DMS79 treated with DMSO at 0.1 percent for 48 hours (cell line): ENCODE data around the gene ZNF341.

Experiments used
- DNase-seq: peaks from one replicate; lab custom pipeline; 2025; lab: John Stamatoyannopoulos, UW

Gene ZNF341

DNA sequence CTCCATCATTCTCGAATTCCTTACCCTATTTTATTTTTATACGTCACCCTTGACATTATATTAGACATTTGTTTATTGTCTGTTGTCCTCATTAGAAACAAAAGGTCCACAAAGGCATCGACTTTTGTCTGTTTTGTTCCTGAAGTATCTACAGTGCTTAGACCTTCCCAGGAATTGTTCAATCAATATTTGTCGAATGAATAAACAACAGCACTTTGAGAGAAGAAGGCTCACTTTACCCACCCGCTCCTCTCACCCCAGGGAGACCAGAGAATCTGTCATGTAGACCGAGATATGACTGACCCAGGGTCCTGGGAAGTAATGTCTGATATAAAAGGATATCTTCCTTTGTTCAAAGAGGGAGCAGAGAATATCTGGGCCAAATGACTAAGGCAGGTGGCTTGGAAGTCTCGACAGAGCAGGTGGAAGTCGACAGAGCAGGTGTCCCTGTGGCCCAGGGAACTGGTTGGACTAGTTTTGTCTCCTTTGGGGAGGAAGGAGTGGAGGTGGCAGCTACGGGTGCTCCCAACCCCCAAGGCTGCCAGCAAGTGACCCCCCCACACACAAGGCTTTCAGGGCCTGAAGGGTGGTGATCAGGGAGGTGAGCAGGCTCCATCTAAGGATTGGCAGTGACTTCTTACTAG lies 64.6 kb downstream of the ZNF341 start:
- DNase-seq, result peak; percentile 84

GRCh38 chr20:33796907-33797544 lies 65.2 kb downstream of the ZNF341 start:
- DNase-seq, result no peak

- DNase-seq, result no peak
Observed at GRCh38 chr20:33798444-33798843, 66.6 kb downstream of the ZNF341 start.

DNA sequence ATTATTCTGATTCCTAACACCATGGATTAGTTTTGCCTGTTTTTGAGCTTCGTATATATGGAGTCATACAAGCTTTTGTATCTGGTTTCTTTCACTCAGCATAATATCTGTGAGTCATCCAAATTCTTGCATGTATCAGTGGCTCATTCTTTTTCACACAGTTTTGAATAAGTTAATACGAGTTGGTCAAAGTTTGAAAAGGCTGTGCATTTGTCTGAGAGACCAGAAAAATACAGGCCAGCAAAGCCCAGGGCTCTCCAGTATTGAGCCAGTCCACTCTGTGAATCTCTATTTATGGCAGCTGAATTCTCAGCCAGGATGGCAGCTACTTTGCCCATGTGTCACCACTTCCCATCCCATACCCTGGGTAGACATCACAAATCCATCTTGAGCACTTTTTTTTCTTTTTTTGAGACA lies 72.1 kb downstream of the ZNF341 start:
- DNase-seq, result no peak

DNA sequence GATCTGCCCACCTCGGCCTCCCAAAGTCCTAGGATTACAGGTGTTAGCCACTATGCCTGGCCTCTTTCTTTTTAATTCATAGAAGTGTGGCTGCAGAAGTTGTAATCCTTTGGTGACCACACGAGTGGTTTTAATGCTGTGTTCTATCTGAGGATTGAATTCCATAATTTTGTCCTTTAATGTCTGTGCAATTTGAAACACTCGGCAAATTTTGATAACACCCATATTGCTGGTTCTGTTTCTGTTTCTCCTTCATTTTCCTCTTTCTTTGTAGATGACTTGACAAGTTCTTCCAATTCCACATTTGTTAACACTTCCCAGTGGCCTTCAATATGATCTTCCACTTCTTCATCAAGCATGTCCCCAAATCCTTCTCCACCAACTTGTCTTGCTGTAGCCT lies 76.6 kb downstream of the ZNF341 start:
- no peak for DNase-seq

DNA sequence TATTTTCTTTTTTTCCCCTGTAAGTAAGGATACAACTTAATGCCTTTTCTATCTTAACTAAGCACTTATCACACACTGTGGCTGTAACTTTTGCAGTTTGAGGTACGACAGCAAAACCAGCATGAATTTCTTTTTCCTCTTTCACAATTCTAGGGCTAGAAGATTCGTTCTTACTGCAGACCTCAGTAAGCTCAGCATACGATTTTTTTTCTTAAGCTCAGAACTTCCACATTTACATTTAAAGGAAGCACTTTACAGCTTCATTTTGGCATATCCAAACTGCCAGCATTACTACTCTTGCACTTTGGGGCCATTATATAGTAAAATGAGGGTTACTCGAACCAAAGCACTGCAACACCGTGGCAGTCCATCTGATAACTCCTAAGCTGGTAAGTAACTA lies 78.5 kb downstream of the ZNF341 start:
- DNase-seq, result no peak

- peak; percentile 88 for DNase-seq
Observed at GRCh38 chr20:33810885-33811775, 79.3 kb downstream of the ZNF341 start, which contains the start of gene CHMP4B. TSS of gene CHMP4B (plus strand) at chr20:33811348. CDS start at chr20:33811469, 121 bp downstream.

DNA sequence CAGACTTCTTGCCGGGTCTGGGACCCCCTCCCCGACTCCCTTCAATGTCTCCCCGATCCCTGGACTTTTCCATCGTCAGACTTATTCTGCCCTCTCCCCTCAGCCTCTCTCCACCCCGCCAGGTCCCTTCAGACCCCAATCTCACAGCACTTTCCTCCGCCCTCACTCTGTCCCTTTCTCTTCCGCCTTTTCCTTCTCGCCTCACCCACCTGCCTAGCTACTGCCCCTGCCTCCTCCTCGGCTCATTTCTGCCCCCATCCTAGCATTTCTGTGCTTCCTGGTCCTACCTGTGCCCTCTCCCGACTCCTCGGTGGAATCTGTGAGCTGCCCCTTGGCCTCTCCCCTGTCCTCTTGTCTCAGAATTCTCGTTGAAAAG lies 80.0 kb downstream of the ZNF341 start:
- no peak for DNase-seq

DNA sequence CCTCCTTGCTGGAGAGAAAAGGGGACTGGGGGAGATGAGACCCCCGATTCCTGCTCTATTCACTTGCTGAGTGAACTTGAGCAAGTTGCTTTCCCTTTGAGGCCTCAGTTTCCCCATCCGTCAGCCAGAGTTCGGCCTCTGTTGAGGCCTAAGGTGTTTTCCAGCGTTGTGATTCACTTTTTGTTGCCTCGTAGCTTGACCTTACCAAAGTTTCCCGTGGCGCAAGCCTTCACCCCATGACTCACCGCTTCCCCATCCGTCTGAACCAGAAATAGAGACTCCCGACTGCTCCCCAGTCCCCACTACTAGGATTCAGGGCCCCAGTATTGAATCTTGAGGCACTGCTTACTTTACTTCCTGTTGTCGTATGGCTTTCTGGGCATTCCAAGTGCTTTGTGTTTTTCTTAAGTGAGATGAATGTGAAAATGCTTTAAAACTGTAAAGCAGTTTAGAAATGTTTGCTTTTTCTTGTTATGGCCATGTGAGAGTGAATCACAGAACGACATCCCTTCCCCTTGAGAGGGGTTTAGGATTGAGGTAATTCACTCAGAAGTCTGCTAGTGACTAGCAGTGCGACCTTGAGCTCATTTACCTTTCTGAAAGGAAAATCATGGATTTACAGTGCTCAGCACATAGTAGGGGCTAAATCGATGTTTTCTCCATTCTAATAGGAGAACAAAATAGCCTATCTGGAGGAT lies 80.5 kb downstream of the ZNF341 start:
- DNase-seq, result no peak

DNA sequence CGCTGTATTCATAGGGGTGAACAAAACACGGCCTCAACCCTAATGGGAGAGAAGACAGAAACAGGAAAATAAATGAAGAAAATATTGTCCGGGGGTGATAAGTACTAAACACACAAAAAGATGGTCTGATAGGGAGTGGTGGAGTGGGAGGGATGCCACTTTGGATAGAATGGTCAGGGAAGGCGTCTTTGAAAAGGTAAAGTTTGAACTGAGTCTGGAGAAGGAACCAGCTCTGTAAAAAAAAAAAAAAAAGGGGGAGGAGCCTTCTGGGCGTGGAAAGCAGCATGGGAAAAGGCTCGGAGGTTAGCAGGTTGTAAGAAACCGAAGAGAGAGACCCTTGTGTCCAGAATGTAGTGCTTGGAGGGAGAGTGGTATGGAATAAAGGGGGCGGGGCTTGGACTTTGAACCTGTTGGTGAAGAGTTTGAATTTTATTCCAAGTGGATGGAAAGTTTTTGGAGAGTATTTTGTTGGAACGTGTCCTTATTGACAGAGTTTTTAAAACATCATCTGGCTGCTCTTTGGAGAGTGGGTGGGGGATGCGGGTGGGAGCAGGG lies 81.2 kb downstream of the ZNF341 start:
- DNase-seq, result no peak

DNA sequence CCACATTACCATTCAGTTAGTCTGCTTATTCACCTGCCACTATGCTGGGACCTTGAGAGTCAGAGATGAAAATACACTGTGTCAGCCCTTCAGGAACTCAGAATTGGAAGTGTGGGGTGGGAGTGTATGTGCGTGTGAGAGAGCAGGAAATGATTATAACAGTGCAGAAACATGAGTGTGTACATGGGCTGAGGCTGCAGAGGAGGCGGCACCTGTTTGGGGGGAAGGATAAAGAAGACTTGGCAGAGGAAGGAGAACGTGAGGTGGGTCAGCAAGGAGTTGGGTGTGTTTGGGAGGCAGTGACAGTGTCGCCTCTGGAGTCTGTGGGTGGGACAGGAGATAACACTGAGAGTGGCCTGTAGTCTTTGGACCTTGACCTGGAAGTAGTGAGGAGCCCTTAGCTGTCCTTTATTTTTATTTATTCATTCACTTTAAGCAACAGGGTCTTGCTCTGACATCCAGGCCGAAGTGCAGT lies 82.5 kb downstream of the ZNF341 start:
- no peak for DNase-seq

- DNase-seq, result no peak
Observed at GRCh38 chr20:33815671-33816070, 83.9 kb downstream of the ZNF341 start.

- no peak for DNase-seq
Observed at GRCh38 chr20:33816191-33816590, 84.4 kb downstream of the ZNF341 start.

DNA sequence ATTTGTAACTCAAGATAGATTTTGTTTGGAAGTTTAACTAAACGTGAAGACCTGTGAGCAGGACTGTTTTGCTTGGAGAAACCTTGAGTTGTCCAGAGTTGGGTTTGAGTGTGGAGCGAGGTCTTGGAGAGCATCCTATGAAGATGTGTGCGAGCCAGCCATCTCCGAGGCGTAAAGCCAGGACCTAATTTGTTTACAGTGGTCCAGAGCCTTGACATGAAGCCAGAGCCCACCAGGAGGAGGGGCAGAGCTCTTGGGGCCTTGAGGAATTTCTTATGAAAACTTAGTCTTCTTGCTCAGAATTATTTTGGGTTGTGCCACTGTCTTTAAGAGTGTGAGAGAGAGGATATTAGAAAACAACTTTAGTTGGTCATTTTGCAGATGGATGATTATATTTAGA lies 85.6 kb downstream of the ZNF341 start:
- DNase-seq, result no peak

DNA sequence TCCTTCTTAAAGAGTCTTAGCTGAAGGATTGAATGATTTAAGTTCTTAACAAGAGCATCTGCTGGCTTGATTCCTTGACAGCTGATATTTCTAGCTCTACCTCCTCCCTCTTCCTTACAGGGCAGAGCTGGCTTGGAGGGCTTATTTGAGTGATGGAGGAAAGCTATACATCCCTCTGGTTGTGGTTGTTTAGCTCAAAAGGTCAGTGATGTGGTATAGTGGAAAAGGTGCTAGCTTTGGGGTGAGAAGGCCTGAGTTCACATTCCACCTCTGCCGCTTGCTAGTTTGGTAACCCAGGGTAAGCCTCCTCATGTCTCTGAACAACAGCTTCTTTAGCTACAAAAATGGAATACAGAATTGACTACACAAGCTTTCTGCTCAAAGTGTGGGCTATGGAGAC lies 87.7 kb downstream of the ZNF341 start:
- DNase-seq, result no peak

DNA sequence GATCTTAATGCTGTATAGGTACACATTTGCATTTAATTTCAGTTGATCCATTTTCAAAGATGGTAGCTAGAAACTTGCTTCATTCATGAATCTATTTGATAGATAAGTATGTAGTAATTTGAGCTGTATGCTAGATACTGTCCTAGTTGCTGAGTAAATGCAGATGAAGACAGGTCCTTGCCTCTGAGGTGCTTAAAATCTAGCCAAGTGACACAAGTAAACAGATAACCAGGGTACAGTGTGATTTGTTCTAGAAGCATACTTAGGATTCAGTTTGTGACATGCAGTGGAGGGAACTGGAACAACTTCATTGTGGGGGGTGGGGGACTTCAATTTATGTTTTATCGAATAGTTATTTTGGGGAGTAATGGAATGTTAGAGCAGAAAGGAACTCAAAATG lies 88.6 kb downstream of the ZNF341 start:
- no peak for DNase-seq

DNA sequence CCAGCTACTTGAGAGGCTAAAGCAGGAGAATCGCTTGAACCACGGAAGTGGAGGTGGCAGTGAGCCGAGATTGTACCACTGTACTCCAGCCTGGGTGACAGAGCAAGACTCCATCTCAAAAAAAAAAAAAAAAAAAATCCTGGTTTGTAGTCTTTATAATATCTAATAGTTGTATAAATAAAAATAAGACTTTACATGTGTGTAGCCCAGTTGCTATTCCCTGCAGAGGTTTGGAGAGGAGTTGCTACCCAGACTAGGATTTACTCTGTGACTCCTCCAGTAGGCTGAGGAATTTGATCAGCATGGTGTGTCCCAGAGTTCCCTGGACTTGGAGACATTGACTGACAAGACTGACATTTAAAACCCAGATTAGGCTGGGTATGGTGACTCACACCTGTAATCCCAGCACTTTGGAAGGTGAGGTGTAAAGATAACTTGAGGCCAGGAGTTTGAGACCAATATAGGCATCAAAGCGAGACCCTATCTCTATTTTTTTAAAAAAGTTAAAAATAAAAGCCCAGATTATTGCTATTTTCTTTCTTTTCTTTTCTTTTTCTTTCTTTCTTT lies 89.6 kb downstream of the ZNF341 start:
- DNase-seq, result no peak

DNA sequence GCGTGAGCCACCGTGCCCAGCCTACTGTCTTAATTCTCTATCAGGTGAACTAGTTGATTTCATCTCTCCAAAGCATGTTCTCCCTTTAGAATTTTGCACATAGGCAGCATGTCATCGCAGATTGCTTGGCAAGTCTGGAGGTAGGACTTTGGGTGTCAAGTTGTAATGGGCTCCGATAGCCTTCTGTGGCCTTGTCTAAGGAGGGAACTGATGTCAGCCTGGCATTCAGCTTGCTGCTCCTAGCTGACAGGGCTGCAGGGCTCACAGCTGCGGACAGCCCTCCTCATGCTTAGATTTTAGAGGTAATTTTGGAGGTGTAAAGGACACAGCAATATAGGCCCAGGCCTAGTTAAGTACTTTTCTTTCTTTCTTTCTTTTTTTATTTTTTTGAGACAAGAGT lies 90.6 kb downstream of the ZNF341 start:
- DNase-seq, result no peak

- no peak for DNase-seq
Observed at GRCh38 chr20:33822991-33823390, 91.2 kb downstream of the ZNF341 start.

DNA sequence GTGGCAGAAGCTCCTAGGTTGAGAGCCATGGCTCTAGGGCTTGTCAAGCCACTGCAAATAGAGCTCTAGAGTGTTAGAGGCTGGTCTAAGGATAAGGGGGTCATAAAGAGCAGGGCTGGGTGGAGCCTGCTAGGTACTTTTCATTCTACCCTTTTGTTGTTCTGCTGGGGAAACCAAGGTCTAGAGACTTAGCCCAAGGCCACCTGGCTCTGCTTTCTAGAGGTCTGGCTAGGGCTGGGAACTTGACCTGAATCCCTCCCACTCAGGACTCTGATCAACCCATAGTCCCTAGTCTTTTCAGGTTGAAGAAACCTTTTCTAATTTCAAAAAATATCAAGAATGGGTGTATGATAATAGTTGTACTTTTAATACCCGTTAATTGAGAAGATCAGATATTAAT lies 93.1 kb downstream of the ZNF341 start:
- no peak for DNase-seq
